Type B pancreatic cell (in vitro differentiated cells): ENCODE measurements around the gene GPC6. TPM values are rescaled to one million over a fixed set of nuclear protein-coding genes. Genes with fewer than 3 reads are reported as not detected.

Source experiments
- DNase-seq: peaks from one replicate; pipeline ENCODE4 v3.0.0; 2021; ENCODE audit warnings: mixed read lengths; ENCODE audit not compliant: unreplicated experiment; ENCODE audit errors: extremely low spot score
- H3K27ac Mint-ChIP-seq: 2 replicates; pipeline ENCODE4 v1.8.0; 2021; ENCODE audit warnings: mild to moderate bottlenecking, mixed read lengths
- H3K27me3 Mint-ChIP-seq: 2 replicates; pipeline ENCODE4 v1.8.0; 2021; ENCODE audit warnings: mixed read lengths
- H3K36me3 Mint-ChIP-seq: 2 replicates; pipeline ENCODE4 v1.8.0; 2021; ENCODE audit warnings: mixed read lengths
- H3K4me1 Mint-ChIP-seq: one replicate; pipeline ENCODE4 v1.8.0; 2021; ENCODE audit warnings: mixed read lengths; ENCODE audit not compliant: unreplicated experiment
- H3K4me3 Mint-ChIP-seq: 2 replicates; pipeline ENCODE4 v1.8.0; 2021; ENCODE audit warnings: mild to moderate bottlenecking, mixed read lengths
- H3K9me3 Mint-ChIP-seq: 2 replicates; pipeline ENCODE4 v1.8.0; 2021; ENCODE audit warnings: mixed read lengths
- CTCF ChIP-seq: fragments of 200-600 bp; sonication (generic); conservative IDR thresholded peaks from 2 replicates; pipeline ENCODE4 v1.5.0; 2021; ENCODE audit warnings: antibody characterized with exemption, mild to moderate bottlenecking
- total RNA-seq: library from RNA; stranded (reverse); gene quantifications from 2 replicates; pipeline ENCODE4 v1.2.1, GENCODE V29; 2021; ENCODE audit warnings: low replicate concordance

GPC6 gene
- total RNA-seq, 1 donor from 2014 or later: 30.5 TPM

GRCh38 chr13:93559718-93560117, 333.1 kb downstream of the GPC6 start:
- H3K36me3 Mint-ChIP-seq: no peaks in the 10 kb centered on the region

GRCh38 chr13:93561576-93562225, 335.1 kb downstream of the GPC6 start:
- Mint-ChIP-seq H3K4me1 (peaks cover 7% of the 10 kb centered on the region), H3K36me3 (no peaks in the 10 kb centered on the region), H3K9me3 (peaks cover 3% of the 10 kb centered on the region), H3K27ac (no peak overlapping the region), H3K4me3 (no peak overlapping the region), H3K27me3 (no peaks in the 10 kb centered on the region)
- DNase-seq: no peak
- TF ChIP-seq CTCF: no peak

More at GRCh38 chr13:93559718-93560117, 333.1 kb downstream of the GPC6 start:
- TF ChIP-seq CTCF: no peak
- Mint-ChIP-seq H3K27ac (no peak overlapping the region), H3K4me3 (no peak overlapping the region), H3K4me1 (peaks cover 13% of the 10 kb centered on the region), H3K27me3 (no peaks in the 10 kb centered on the region), H3K9me3 (peaks cover 3% of the 10 kb centered on the region)
- DNase-seq: no peak

- Mint-ChIP-seq H3K27me3 (no peaks in the 10 kb centered on the region), H3K4me1 (peaks cover 7% of the 10 kb centered on the region)
These were observed 336.1 kb downstream of the GPC6 start for GRCh38 chr13:93562676-93563075.

GRCh38 chr13:93577105-93577504, 350.5 kb downstream of the GPC6 start:
- no peaks in the 10 kb centered on the region for H3K4me1 Mint-ChIP-seq
- no peaks in the 10 kb centered on the region for H3K9me3 Mint-ChIP-seq

More at GRCh38 chr13:93562676-93563075, 336.1 kb downstream of the GPC6 start:
- H3K27ac Mint-ChIP-seq: no peak overlapping the region
- H3K36me3 Mint-ChIP-seq: no peaks in the 10 kb centered on the region
- TF ChIP-seq CTCF: no peak
- no peak for DNase-seq
- no peak overlapping the region for H3K4me3 Mint-ChIP-seq
- H3K9me3 Mint-ChIP-seq: peaks cover 3% of the 10 kb centered on the region

GRCh38 chr13:93589788-93590187, 363.2 kb downstream of the GPC6 start:
- no peak overlapping the region for H3K27ac Mint-ChIP-seq
- no peaks in the 10 kb centered on the region for H3K4me1 Mint-ChIP-seq
- no peak for DNase-seq
- no peaks in the 10 kb centered on the region for H3K9me3 Mint-ChIP-seq
- H3K4me3 Mint-ChIP-seq: no peak overlapping the region
- no peaks in the 10 kb centered on the region for H3K36me3 Mint-ChIP-seq
- H3K27me3 Mint-ChIP-seq: no peaks in the 10 kb centered on the region
- no peak for TF ChIP-seq CTCF

More at GRCh38 chr13:93577105-93577504, 350.5 kb downstream of the GPC6 start:
- H3K4me3 Mint-ChIP-seq: no peak overlapping the region
- no peaks in the 10 kb centered on the region for H3K36me3 Mint-ChIP-seq
- no peak for DNase-seq
- TF ChIP-seq CTCF: no peak
- no peaks in the 10 kb centered on the region for H3K27me3 Mint-ChIP-seq
- no peak overlapping the region for H3K27ac Mint-ChIP-seq
